Peyer's patch (tissue), 4 donors: ENCODE results near the gene DUS2.

Source experiments
- POLR2A ChIP-seq, 2 donors: fragments of 450-650 bp; IDR thresholded peaks; one replicate each; pipeline ENCODE4 v1.5.1; 2017; ENCODE audit warnings: antibody characterized with exemption in 2 of 2, mild to moderate bottlenecking in 2 of 2, moderate library complexity in 2 of 2
- TF ChIP-seq, protein P1 (sequence below), 6 experiments: fragments of 450-650 bp in 4 of 6; fragments of 200-600 bp in 2 of 6; sonication (generic) in 1 of 6; IDR thresholded peaks; one replicate each; pipeline ENCODE4 v1.5.1; 2017 to 2019; ENCODE audit warnings: antibody characterized with exemption in 6 of 6, mild to moderate bottlenecking in 3 of 6, moderate library complexity in 1 of 6

- TF ChIP-seq, protein P1, sequence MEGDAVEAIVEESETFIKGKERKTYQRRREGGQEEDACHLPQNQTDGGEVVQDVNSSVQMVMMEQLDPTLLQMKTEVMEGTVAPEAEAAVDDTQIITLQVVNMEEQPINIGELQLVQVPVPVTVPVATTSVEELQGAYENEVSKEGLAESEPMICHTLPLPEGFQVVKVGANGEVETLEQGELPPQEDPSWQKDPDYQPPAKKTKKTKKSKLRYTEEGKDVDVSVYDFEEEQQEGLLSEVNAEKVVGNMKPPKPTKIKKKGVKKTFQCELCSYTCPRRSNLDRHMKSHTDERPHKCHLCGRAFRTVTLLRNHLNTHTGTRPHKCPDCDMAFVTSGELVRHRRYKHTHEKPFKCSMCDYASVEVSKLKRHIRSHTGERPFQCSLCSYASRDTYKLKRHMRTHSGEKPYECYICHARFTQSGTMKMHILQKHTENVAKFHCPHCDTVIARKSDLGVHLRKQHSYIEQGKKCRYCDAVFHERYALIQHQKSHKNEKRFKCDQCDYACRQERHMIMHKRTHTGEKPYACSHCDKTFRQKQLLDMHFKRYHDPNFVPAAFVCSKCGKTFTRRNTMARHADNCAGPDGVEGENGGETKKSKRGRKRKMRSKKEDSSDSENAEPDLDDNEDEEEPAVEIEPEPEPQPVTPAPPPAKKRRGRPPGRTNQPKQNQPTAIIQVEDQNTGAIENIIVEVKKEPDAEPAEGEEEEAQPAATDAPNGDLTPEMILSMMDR (IDR thresholded peaks at IDR 0.05): peak; percentile 22 to 44 (median 36)
- no peak for TF ChIP-seq POLR2A (IDR thresholded peaks at IDR 0.05)
Measured at GRCh38 chr16:68093816-68094613, 70.9 kb downstream of the DUS2 start.
